Stimulated activated CD4-positive, alpha-beta T cell treated with anti-CD3 and anti-CD28 coated beads, TNF-alpha, amount 100 ng/mL, for 1 hour (primary cell): Measurements from ENCODE around the gene KRT7.
"Not testable (repeated sequence)": the region's sequence is repeated elsewhere in the genome, so short reads cannot be mapped to it uniquely, and the experiment has no call there.

Source experiments
- DNase-seq, 3 donors: peaks; one replicate each; pipeline ENCODE4 v3.0.0-alpha.2; 2020; ENCODE audit warnings: low read depth in 3 of 3, low spot score in 1 of 3

Gene KRT7

GRCh38 chr12:52254965-52255751 is 22.1 kb downstream of the KRT7 start:
- no peak for DNase-seq

DNA sequence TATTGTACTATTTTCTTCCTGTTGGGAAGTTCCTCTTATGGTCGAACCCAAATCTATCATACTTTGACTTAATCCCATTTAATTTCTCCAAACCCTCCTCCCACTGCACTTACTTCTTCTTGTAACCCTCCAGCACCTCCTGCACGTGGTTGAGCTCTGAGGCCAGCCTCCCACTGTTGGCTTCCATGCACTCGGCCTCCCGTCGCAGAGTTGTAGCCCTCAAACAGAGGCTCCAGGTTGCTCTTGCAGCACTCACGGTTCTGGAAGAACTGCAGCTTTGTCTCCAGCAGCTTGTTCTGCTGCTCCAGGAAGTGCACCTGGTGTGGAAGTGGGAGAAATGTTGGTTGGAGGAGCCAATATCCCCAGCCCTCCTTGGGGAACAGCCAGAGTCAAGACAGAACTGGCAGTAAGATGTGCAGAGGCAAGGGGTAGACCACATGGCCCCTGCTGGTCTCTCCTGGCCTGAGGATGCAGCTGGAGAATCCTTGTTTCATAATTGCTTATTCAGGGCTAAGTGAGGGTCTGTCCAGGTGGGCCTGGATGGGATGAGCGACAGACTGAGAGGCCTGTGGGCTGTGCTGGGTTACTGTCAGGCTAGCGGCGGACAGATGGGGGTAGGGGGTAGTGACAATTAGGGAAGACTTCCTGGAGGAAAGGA is 23.0 kb downstream of the KRT7 start:
- DNase-seq: no peak

GRCh38 chr12:52256584-52256935 is 23.5 kb downstream of the KRT7 start:
- no peak for DNase-seq

DNA sequence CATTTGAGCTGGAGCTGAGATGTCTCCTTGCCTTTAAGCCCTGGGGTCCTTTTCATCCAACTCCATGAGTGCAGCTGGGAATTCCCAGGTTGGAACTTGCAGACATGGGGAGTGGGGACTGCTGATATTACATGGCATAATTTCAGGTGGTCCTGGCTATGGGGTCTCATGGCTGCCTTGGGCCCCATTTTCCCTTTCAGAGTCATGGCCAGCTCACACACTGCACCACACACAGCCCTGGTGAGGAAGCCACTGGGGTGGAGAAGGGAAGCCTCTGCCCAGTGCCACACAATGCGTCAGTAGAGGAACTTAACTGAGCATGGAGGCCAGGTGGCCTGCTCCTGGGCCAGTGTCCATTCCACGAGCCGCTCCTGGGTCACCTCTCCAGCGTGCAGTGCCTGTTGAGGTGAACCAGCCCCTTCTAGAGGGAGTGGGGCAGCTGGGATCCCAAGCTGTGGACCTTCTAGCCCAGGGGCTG is 24.1 kb downstream of the KRT7 start:
- DNase-seq: no peak

DNA sequence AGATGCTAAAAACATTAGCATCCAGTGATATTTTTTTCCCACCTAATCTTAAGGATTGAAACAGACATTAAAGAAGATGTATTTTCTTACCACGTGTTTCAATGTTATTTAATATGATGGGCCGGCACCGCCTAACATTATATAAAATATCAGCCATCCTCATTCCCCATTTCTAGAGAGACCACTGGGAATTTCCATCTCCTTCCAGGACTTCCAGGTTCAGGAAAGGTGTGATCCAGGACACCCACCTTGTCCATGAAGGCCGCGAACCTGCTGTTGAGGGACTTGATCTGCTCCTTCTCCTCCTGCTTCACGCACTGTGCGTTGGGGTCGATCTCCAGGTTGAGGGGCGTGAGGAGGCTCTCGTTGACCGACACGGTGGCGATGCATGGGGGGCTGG is 24.9 kb downstream of the KRT7 start:
- DNase-seq: not testable (repeated sequence)

DNA sequence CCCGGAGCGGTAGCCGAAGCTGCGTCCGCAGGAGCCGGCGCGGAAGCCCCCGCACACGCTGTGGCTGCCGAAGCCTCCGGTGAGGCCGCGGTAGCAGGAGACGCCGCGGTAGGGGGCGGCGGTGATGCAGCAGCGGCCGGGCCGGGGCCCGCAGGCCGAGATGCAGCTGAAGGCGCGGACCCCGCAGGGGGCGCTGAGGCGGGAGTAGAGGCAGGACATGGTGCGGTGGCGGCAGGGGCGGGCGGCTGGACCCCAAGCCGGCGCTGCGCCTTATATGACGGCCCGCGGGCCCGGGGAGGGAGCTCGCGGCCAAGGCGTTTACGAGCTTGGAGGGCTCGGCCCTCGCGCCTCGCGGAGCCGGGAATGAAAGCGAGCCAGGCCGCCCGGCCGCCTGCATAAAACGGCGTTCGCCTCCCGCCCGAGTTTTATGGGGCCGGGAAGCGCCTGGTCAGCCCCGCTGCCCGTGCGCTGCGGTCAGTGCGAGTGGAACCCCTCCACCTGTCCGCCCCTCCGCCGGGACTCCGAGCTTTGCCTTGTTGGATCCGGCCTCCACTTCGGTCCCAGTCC is 25.4 kb downstream of the KRT7 start:
- DNase-seq: no peak

DNA sequence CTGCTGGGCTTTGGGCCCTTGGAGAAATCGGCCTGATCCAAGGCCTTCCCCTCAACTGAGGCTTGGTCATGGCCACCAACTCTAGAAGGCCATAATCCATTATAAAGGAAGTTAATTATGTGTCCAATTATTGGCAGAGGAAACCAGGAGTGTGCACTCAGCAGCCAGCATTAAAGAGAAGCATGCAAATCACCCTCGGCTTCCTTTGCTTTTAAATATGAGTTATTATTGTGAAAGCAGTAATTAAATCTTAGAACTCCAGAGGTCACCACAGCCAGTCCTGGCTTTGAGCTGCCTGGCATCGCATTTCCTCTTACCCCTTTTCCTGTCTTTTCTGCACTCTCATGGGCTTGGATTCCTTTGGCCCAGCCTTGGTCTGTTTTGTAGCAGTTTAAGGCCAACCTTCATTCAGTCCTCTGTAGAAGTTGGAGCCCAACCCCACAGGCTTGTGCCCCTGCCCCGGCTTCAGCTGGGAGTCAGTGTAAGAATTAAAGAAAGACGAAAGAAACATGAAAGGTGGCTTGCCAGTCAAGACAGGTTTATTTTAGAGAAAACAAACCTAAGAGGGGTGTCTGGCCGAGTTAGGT is 26.7 kb downstream of the KRT7 start:
- DNase-seq: no peak

- no peak for DNase-seq
These were observed 27.5 kb downstream of the KRT7 start for GRCh38 chr12:52260361-52261207.

GRCh38 chr12:52261208-52261484 is 28.1 kb downstream of the KRT7 start:
- DNase-seq: no peak

DNA sequence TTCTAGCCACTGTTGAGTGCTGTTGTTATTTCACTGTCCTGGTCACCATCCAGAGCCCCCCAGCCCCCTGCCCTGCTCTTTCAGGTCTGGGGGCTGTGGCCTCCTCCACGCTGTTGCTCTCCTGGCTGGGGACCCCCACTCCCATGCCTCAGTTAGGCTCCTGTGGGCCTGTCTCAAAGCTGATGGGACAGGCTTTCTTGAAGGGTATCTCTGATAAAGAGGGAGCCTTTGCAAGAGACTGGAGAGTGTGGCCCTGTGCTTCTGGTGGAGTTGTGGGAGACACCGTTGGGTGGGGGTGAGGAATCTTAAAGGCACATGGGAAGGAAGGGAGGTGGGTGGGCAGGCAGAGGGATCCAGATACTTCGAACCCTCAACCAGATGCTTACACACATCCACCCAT is 29.2 kb downstream of the KRT7 start:
- no peak for DNase-seq

- DNase-seq: no peak
These were observed 30.9 kb downstream of the KRT7 start for GRCh38 chr12:52263761-52264434.

DNA sequence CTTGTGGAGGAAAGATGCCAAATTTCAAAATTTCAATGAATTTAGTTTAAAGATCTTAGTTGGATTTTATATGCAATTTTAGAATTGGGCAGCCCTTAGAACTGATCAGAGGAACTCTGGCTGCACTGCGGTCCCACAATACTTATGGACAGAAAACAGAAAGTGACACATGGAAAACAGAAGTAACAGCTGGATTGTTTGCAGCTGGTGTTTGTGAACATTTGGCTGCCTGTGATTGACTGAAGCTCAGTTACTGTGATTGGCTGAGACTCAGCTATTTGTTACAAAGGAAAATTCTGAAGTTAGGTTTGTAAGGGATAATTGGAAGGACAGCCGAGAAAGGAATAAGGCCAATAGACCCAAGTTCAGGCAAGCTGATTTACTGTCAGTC is 31.4 kb downstream of the KRT7 start:
- DNase-seq: no peak

DNA sequence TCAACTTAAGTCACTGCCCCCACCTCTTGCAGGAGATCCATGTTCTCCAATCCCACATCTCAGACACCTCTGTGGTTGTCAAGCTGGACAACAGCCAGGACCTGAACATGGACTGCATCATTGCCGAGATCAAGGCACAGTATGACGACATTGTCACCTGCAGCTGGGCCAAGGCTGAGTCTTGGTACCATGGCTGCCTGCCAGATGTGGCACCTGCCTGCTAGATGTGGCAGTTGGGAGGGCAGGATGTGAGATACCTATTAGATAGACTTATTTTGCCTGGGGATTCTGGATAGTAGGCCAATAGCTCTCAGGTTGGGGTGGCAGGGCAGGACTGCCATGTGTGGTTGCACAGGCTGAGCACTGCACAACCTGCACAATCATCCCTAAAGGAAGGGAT is 33.5 kb downstream of the KRT7 start:
- DNase-seq: no peak

DNA sequence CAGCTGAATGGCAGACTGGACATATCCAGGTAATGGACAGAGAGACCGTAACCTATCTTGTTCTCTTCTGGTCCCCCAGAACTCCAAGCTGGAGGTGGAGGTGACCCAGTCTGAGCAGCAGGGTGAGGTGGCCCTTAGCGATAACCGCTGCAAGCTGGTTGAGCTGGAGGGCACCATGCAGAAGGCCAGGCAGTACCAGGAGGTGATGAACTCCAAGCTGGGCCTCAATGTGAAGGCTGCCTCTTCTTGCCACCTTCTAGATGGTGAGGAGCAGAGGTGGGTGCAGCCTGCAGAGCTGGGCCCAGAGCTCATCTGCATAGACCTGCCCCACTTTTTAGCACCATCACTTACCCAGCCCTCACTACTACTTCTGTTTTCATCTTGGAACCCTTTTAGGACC is 34.2 kb downstream of the KRT7 start:
- DNase-seq: no peak

DNA sequence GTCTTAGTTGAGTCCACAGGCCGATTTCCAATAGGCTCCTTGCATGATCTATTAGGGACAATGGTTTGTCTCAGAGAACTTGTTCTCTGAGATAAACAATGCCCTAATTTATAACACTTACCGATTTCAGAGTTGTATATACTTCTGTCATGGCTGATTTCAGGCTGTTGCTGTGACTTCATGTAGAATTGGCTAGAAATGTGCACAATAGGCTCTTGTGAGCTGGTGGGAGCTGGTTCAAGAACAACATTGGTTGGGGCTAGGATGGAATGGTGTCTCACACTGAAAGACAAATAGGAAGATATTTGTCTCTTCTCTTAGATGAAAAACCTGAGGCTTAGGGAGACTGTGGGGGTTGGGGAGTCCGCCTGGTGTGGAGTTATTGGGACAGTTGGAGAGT is 34.7 kb downstream of the KRT7 start:
- no peak for DNase-seq

GRCh38 chr12:52268212-52268611 is 35.2 kb downstream of the KRT7 start:
- DNase-seq: no peak

GRCh38 chr12:52270541-52271070 is 37.6 kb downstream of the KRT7 start:
- no peak for DNase-seq

GRCh38 chr12:52271158-52271557 is 38.1 kb downstream of the KRT7 start:
- no peak for DNase-seq

- no peak for DNase-seq
These were observed 41.6 kb downstream of the KRT7 start, which contains the start of gene KRT86 for GRCh38 chr12:52274521-52275120. KRT86 (plus strand) TSS chr12:52274645; CDS start chr12:52301917, 27,272 bp downstream.

GRCh38 chr12:52275686-52276085 is 42.6 kb downstream of the KRT7 start:
- DNase-seq: no peak
